ENCODE data around the gene TACR1. TPM values are rescaled to one million over a fixed set of nuclear protein-coding genes. Genes with fewer than 3 reads are reported as not detected.
"Not testable (repeated sequence)": the region's sequence is repeated elsewhere in the genome, so short reads cannot be mapped to it uniquely, and the experiment has no call there.

TACR1 gene
- total RNA-seq, 4 donors from 2014 or later = 0.14 to 10.1 (median 0.18) TPM

DNA sequence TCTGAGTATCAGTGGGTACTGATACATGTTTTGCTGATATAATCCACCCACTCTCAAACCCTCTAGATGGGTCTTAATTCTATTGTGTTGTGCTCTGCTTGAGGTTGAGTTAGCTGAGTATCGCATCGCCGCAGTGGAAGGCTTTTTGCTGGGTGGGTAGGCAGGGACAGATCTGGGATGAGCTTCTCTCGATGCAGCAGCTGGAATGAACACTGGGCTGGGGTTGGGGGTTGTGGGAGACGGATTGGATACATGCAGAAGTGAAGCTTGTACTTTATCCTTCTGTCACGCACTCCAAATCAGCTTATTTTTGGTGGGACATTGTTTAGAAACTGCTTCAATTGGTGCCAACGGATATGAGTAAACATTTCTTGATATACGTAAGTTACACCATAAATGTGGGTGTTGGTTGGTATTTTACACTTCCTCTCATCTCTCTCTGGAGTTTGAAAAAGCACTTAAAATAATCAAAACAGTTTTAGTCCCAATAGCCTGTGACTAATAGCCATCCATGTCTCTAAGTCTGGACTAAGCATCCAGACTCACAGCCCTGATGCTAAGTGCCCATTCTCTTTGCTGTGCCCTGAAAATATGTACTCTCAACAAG, 133.8 kb downstream of the TACR1 start:
- no peaks in the 10 kb centered on the region for H3K27me3 ChIP-seq
- DNase-seq = no peak
- intact Hi-C loops (cut with DNase I; ENCODE audit: low total_unique reads) = no loop called here
- no peak overlapping the region for H3K27ac ChIP-seq
- no peaks in the 10 kb centered on the region for H3K4me1 ChIP-seq
- no peaks in the 10 kb centered on the region for H3K36me3 ChIP-seq
- in situ Hi-C loops (cut with MboI; ENCODE audit: low pct_ligation_motif_present in 1 of 4, low pct_unique_long_range_greater_than_20kb in 1 of 4, low sequenced_read_pairs in 3 of 4) = loop anchor here in 1 of 4 donors (25.0 kb wide), 1 partner anchor 347 kb away; no protein-coding TSS in a partner anchor
- 35 to 65% methylated on average over 7 to 8 of the region's 8 CpGs for WGBS, 2 donors (ENCODE audit: low coverage in 1 of 2)
- no peaks in the 10 kb centered on the region for H3K9me3 ChIP-seq
- no peak overlapping the region for H3K4me3 ChIP-seq
- TF ChIP-seq POLR2A (IDR thresholded peaks at IDR 0.05) = no peak
- TF ChIP-seq, protein P1, sequence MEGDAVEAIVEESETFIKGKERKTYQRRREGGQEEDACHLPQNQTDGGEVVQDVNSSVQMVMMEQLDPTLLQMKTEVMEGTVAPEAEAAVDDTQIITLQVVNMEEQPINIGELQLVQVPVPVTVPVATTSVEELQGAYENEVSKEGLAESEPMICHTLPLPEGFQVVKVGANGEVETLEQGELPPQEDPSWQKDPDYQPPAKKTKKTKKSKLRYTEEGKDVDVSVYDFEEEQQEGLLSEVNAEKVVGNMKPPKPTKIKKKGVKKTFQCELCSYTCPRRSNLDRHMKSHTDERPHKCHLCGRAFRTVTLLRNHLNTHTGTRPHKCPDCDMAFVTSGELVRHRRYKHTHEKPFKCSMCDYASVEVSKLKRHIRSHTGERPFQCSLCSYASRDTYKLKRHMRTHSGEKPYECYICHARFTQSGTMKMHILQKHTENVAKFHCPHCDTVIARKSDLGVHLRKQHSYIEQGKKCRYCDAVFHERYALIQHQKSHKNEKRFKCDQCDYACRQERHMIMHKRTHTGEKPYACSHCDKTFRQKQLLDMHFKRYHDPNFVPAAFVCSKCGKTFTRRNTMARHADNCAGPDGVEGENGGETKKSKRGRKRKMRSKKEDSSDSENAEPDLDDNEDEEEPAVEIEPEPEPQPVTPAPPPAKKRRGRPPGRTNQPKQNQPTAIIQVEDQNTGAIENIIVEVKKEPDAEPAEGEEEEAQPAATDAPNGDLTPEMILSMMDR (IDR thresholded peaks at IDR 0.05) = no peak
- no peak for TF ChIP-seq EP300 (IDR thresholded peaks at IDR 0.05; ENCODE audit: low read depth)
- TF ChIP-seq POLR2AphosphoS5 (IDR thresholded peaks at IDR 0.05) = no peak

- Histone ChIP-seq H3K27me3 (no peaks in the 10 kb centered on the region), H3K4me3 (no peak overlapping the region), H3K36me3 (no peaks in the 10 kb centered on the region), H3K9me3 (no peaks in the 10 kb centered on the region), H3K27ac (no peak overlapping the region), H3K4me1 (no peaks in the 10 kb centered on the region)
- intact Hi-C loops (cut with DNase I; ENCODE audit: low total_unique reads) (no loop called here), in situ Hi-C loops (cut with MboI; ENCODE audit: low pct_ligation_motif_present in 1 of 4, low pct_unique_long_range_greater_than_20kb in 1 of 4, low sequenced_read_pairs in 3 of 4) (loop anchor here in 1 of 4 donors (25.0 kb wide), 1 partner anchor 347 kb away; no protein-coding TSS in a partner anchor)
- DNase-seq = peak; percentile 55
- TF ChIP-seq, protein P1 (IDR thresholded peaks at IDR 0.05) = peak; percentile 58 to 84 (median 70)
- TF ChIP-seq EP300 (IDR thresholded peaks at IDR 0.05; ENCODE audit: low read depth) = no peak
- 52 to 100% methylated on average over 2 to 8 of the region's 8 CpGs for WGBS, 2 donors (ENCODE audit: low coverage in 1 of 2)
Measured at GRCh38 chr2:75064691-75065396, 134.5 kb downstream of the TACR1 start.

DNA sequence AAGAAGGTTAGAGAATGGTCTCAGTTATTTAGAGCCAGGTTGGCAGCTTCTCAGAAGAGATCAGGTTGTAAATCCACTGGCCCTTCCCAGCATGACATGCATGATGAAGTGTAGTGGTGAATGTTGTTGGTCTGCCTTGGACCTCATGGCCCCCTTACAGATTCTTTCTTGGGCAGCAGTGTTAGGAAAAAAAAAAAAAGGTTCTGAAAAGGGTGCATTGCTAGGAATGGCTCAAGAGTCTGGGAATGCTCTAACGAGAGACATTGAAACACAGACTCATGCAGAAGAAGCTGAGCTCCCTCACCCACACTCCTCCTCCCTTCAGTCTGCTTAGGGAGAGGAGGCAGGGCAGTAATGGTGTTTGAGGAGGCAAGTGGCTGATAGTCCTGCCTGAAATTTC, 135.4 kb downstream of the TACR1 start:
- Histone ChIP-seq H3K36me3 (no peaks in the 10 kb centered on the region), H3K4me1 (no peaks in the 10 kb centered on the region), H3K9me3 (no peaks in the 10 kb centered on the region), H3K27ac (no peak overlapping the region), H3K4me3 (no peak overlapping the region), H3K27me3 (no peaks in the 10 kb centered on the region)
- WGBS, 2 donors (ENCODE audit: low coverage in 1 of 2) = 66 to 80% methylated on average over 1 of the region's 1 CpG
- TF ChIP-seq POLR2AphosphoS5 (IDR thresholded peaks at IDR 0.05) (no peak), POLR2A (IDR thresholded peaks at IDR 0.05) (no peak), EP300 (IDR thresholded peaks at IDR 0.05; ENCODE audit: low read depth) (no peak)
- TF ChIP-seq, protein P1 (IDR thresholded peaks at IDR 0.05) = no peak
- intact Hi-C loops (cut with DNase I; ENCODE audit: low total_unique reads) = no loop called here
- in situ Hi-C loops (cut with MboI; ENCODE audit: low pct_ligation_motif_present in 1 of 4, low pct_unique_long_range_greater_than_20kb in 1 of 4, low sequenced_read_pairs in 3 of 4) = loop anchor here in 1 of 4 donors (25.0 kb wide), 1 partner anchor 348 kb away; no protein-coding TSS in a partner anchor
- DNase-seq = no peak

DNA sequence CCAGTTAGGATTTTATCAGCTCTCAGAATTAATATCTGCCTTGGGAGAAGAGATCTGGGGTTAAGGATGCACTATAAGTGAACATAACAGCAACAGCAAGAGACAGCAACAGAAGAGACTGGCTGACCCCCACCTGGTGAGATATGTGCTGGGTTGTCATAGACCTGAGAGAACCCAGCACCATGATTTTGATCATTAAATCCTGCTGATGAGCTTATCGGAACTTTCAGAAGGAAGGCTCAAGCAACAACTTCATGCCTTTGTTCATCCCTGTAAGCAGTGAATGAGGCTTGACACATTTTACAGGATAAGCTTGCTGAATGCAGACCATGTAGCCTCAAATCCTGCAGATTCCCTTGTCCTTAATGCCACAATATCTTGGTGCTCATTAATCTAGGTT, 140.9 kb downstream of the TACR1 start:
- DNase-seq = no peak
- Histone ChIP-seq H3K27me3 (no peaks in the 10 kb centered on the region), H3K36me3 (no peaks in the 10 kb centered on the region), H3K4me3 (no peak overlapping the region), H3K4me1 (no peaks in the 10 kb centered on the region), H3K27ac (no peak overlapping the region), H3K9me3 (no peaks in the 10 kb centered on the region)
- intact Hi-C loops (cut with DNase I; ENCODE audit: low total_unique reads) (no loop called here), in situ Hi-C loops (cut with MboI; ENCODE audit: low pct_ligation_motif_present in 1 of 4, low pct_unique_long_range_greater_than_20kb in 1 of 4, low sequenced_read_pairs in 3 of 4) (loop anchor here in 1 of 4 donors (25.0 kb wide), 1 partner anchor 354 kb away; no protein-coding TSS in a partner anchor)
- WGBS, 2 donors (ENCODE audit: low coverage in 1 of 2) = 100% methylated on average over 1 of the region's 1 CpG; no CpG with 5 or more reads in 1 of the 2 donors
- TF ChIP-seq POLR2A (IDR thresholded peaks at IDR 0.05) (no peak), POLR2AphosphoS5 (IDR thresholded peaks at IDR 0.05) (no peak), EP300 (IDR thresholded peaks at IDR 0.05; ENCODE audit: low read depth) (no peak)
- TF ChIP-seq, protein P1 (IDR thresholded peaks at IDR 0.05) = no peak

- intact Hi-C loops (cut with DNase I; ENCODE audit: low total_unique reads); H3K9me3 ChIP-seq; H3K4me3 ChIP-seq; H3K36me3 ChIP-seq; H3K27me3 ChIP-seq; DNase-seq; H3K4me1 ChIP-seq; H3K27ac ChIP-seq: not testable (repeated sequence)
- in situ Hi-C loops (cut with MboI; ENCODE audit: low pct_ligation_motif_present in 1 of 4, low pct_unique_long_range_greater_than_20kb in 1 of 4, low sequenced_read_pairs in 3 of 4) = loop anchor here in 1 of 4 donors (25.0 kb wide), 1 partner anchor 355 kb away; no protein-coding TSS in a partner anchor
- 98 to 100% methylated on average over 3 to 5 of the region's 5 CpGs for WGBS, 2 donors (ENCODE audit: low coverage in 1 of 2)
Measured at GRCh38 chr2:75057150-75057549, 142.2 kb downstream of the TACR1 start.
